Mesodermal cell (in vitro differentiated cells): ENCODE data around the gene LYPLAL1.
"Not testable (repeated sequence)": the region's sequence is repeated elsewhere in the genome, so short reads cannot be mapped to it uniquely, and the experiment has no call there.

ENCODE experiments used
- H3K27ac ChIP-seq: 2 replicates; pipeline ENCODE4 v1.7.0; 2013; ENCODE audit warnings: mild to moderate bottlenecking, low read depth, low read length, moderate library complexity; ENCODE audit not compliant: severe bottlenecking
- H3K36me3 ChIP-seq: 2 replicates; pipeline ENCODE4 v1.7.1; 2013; ENCODE audit warnings: mild to moderate bottlenecking, low read length, moderate library complexity; ENCODE audit not compliant: control insufficient read depth, insufficient read depth
- H3K4me1 ChIP-seq: one replicate; pipeline ENCODE4 v1.7.1; 2013; ENCODE audit warnings: mild to moderate bottlenecking, low read length; ENCODE audit not compliant: insufficient read depth, control insufficient read depth, poor library complexity, severe bottlenecking
- H3K4me3 ChIP-seq: 2 replicates; pipeline ENCODE4 v1.7.0; 2013; ENCODE audit warnings: low read length, control low read depth, mild to moderate bottlenecking; ENCODE audit not compliant: insufficient read depth, poor library complexity, severe bottlenecking; ENCODE audit errors: extremely low read depth
- H3K9me3 ChIP-seq: 2 replicates; pipeline ENCODE4 v1.7.1; 2013; ENCODE audit warnings: mild to moderate bottlenecking, low read length, moderate library complexity; ENCODE audit not compliant: control insufficient read depth
- WGBS, 2 experiments: methylation state at CpG; one replicate each; pipeline ENCODE4 v1.1.5; 2013; ENCODE audit warnings: missing lambda C conversion rate in 2 of 2; ENCODE audit not compliant: insufficient coverage in 2 of 2; 5-methylcytosine and 5-hydroxymethylcytosine counted together

Gene LYPLAL1

DNA sequence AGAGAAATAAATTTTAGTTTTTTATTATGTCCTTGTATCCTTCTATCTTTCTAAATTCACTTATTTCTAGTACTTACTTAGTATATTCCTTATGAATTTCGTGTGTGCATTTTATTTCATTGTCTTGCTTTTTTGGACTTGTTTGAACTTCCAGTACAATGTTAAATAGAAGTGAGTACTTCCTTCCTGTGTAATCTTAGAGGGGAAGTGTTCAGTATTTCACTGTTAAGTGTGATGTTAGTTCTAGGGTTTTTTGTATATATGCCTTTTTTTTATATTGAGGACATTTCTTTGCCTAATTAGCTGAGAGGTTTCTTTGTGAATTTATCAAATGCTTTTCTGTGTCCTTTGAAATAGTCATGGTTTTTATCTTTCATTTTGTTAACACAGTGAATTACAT, 10.7 kb downstream of the LYPLAL1 start:
- WGBS, 2 experiments: no CpG with 5 or more reads among the region's 1 CpG
- Histone ChIP-seq H3K36me3 (peaks cover 14% of the 10 kb centered on the region), H3K4me3 (no peak overlapping the region), H3K9me3 (no peaks in the 10 kb centered on the region), H3K27ac (no peak overlapping the region), H3K4me1 (peaks cover 4% of the 10 kb centered on the region)

DNA sequence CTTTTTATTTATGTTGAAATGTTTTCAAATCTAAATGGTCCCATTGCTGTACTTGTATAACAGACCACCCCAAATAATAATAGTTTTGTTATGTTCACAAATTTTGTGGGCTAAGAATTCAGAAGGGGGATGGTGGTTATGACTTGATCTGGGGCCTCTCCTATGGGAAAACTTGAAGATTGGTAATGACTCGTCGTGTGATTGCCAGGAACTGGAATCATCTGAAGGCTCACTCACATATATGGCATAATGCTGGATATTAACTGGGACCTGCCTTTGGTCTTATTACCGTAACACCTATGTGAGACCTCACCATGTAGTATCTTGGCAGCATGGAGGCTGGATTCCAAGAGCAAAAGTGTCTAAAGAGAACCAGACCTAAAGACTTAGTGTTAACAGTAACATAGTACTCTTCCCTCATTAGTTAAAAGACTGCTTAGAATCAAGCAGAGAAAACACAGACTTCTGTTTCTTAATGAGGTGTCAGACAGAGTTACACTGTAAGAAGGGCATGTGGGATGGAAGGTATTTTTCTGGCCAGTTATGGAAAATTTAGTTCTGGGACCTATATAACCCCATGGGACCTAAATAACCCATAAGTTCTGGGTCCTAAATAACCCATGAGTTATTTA, 11.9 kb downstream of the LYPLAL1 start:
- WGBS, 2 experiments: 100% methylated on average over 2 to 3 of the region's 3 CpGs
- Histone ChIP-seq H3K27ac (no peak overlapping the region), H3K4me1 (peaks cover 8% of the 10 kb centered on the region), H3K4me3 (no peak overlapping the region), H3K9me3 (no peaks in the 10 kb centered on the region), H3K36me3 (peaks cover 6% of the 10 kb centered on the region)

DNA sequence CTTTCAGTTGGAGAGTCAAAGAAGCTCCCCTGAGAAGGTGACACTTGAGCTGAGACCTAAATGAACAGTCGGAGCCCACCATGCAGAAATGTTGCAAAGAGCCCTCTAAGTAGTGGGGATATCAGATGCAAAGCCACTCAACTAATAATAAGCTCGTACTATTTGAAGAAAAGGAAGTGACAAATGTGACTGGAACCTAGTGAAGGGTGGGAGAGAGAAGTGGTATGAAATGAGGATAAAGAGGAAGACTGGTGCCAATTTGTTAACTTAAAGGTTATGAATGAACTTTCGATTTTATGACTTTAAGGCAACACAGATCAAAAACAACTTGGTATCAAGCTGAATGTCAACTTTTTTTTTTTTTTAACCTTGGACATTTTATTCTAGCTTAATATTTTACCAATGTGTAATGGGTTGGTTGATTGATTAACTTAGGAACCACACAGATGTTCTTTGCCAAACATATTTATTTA, 14.7 kb downstream of the LYPLAL1 start:
- Histone ChIP-seq H3K9me3 (no peaks in the 10 kb centered on the region), H3K4me1 (peaks cover 8% of the 10 kb centered on the region), H3K36me3 (no peaks in the 10 kb centered on the region), H3K4me3 (no peak overlapping the region), H3K27ac (no peak overlapping the region)
- 100% methylated on average over 1 of the region's 3 CpGs; no CpG with 5 or more reads in 1 of the 2 experiments for WGBS, 2 experiments

DNA sequence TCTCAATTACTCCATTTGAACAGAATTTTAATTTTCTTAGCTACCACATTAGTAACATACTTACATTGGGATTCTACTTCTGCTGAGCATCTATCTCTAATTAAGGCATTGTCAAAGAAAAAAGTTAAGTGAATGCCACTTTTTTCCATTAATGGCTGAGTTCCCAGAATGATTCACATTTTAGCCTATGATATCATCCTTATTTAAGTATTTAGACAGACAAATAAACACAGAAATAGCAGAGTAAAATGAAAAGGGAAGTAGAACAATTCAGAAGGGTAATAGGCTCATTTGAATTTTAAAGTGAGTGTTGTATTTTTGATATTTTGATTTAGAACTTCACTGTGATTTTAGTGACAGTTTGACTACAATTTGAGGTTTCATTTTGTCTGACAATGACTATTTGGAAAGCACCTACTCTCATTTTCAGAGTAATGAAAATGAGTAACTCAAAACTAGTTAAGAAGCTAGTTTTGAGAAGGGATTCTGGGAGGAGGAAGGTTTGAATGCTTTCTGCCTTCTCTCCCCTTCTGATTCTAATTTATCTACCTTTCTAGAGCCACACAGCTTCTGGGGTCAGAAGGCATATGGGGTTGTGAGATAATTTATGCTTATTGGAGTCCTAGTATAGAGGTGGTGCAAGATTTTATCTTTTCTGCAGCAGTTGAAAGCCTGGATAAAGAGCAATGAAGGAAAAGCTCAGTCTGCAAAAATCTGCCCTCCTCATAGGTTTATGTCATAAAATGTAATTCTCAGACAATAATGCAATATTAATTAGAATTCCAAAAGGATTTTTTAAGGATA, 15.5 kb downstream of the LYPLAL1 start:
- peaks cover 8% of the 10 kb centered on the region for H3K4me1 ChIP-seq
- no peaks in the 10 kb centered on the region for H3K9me3 ChIP-seq
- H3K27ac ChIP-seq: no peak overlapping the region
- H3K4me3 ChIP-seq: no peak overlapping the region
- no peaks in the 10 kb centered on the region for H3K36me3 ChIP-seq

DNA sequence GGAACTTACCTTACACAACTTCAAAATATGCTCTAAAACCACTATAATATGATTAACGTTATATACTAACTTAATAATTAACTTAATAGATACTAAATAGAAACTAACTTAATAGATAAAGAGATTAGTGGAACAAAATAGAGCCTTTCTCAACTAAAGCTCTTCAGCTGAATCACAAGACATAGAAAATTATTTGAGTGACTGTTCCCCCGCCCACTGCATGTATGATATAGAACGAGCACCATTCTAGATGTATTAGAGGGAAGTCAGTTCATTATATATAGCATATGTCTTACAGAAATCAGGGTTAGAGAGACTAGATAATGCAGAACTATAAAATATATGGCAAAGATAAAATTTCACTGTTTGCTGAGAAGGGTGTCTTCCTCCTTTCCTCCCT, 16.3 kb downstream of the LYPLAL1 start:
- Histone ChIP-seq H3K9me3 (no peaks in the 10 kb centered on the region), H3K36me3 (no peaks in the 10 kb centered on the region), H3K27ac (no peak overlapping the region), H3K4me1 (peaks cover 8% of the 10 kb centered on the region), H3K4me3 (no peak overlapping the region)
- WGBS, 2 experiments: no CpG with 5 or more reads among the region's 3 CpGs

DNA sequence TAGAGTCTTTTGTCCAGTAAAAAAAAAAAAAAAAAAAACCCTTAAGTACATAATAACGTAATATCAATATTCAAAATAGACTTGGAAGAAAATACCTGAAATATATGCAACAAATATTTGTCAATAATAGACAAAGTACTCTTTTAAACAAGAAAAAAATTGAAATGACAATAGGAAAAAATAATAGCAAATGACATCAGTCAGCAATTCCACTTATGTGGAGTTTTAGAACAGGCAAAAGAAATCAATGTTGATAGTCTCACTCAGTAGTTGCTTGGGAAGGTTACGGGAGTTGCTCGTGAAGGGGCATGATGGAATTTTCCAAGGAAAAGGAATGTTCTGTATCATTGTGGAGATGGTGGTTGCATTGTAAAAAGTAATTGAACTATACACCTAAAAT, 16.9 kb downstream of the LYPLAL1 start:
- Histone ChIP-seq H3K36me3 (no peaks in the 10 kb centered on the region), H3K4me3 (no peak overlapping the region), H3K4me1 (peaks cover 8% of the 10 kb centered on the region), H3K27ac (no peak overlapping the region), H3K9me3 (no peaks in the 10 kb centered on the region)
- WGBS, 2 experiments: 83 to 100% methylated on average over 1 to 2 of the region's 3 CpGs

DNA sequence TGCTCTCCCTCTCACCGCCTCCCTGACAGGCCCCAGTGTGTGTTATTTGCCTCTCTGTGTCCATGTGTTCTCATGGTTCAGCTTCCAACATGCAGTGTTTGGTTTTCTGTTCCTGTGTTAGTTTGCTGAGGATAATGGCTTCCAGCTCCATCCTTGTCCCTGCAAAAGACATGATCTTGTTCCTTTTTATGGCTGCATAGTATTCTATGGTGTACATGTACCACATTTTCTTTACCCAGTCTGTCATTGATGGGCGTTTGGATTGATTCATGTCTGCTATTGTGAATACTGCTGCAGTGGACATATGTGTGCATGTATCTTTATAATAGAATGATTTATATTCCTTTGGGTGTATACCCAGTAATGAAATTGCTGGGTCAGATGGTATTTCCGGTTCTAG, 22.2 kb downstream of the LYPLAL1 start:
- H3K4me3 ChIP-seq, H3K9me3 ChIP-seq, H3K27ac ChIP-seq, H3K4me1 ChIP-seq: not testable (repeated sequence)
- 83 to 100% methylated on average over 1 of the region's 3 CpGs for WGBS, 2 experiments
- H3K36me3 ChIP-seq: peaks cover 11% of the 10 kb centered on the region

DNA sequence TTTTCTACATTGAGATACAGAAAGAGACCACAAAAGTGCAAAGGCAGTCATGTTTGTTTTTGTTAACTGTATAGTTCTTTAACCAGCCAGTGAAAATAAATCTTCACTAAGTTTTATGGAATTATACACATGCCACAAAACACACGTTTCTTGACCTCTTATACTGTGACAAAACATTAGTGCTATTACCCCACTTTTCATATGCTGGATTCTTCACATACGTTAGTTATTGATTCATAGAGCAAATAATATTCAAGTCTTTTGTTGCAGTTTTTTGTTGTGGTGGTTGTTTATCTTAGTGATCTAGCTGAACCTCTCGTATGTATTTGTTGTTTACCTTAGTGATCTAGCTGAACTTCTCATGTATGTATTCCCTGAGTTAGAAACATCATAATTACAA, 28.0 kb downstream of the LYPLAL1 start:
- peaks cover 5% of the 10 kb centered on the region for H3K4me1 ChIP-seq
- no peaks in the 10 kb centered on the region for H3K9me3 ChIP-seq
- no CpG with 5 or more reads among the region's 3 CpGs for WGBS, 2 experiments
- H3K36me3 ChIP-seq: peaks cover 4% of the 10 kb centered on the region
- H3K4me3 ChIP-seq: no peak overlapping the region
- no peak overlapping the region for H3K27ac ChIP-seq

DNA sequence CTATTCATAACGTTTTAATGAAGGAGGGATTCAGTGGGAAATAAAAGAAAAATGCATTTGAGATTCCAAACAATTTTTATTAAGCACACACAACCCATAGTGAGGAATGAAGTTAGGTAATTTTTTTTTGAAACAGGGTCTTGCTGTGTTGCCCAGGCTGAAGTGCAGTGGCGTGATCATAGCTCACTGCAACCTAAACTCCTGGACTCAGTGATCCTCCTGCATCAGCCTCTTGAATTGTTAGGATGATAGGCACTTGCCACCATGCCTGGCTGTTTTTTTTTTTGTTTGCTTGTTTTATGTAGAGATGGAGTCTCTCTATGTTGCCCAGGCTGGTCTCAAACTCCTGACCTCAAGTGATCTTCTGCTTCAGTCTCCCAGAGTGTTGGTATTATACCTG, 28.9 kb downstream of the LYPLAL1 start:
- Histone ChIP-seq H3K4me1 (peaks cover 5% of the 10 kb centered on the region), H3K9me3 (no peaks in the 10 kb centered on the region), H3K4me3 (no peak overlapping the region), H3K27ac (no peak overlapping the region), H3K36me3 (peaks cover 3% of the 10 kb centered on the region)
- WGBS, 2 experiments: 100% methylated on average over 1 of the region's 2 CpGs; no CpG with 5 or more reads in 1 of the 2 experiments

DNA sequence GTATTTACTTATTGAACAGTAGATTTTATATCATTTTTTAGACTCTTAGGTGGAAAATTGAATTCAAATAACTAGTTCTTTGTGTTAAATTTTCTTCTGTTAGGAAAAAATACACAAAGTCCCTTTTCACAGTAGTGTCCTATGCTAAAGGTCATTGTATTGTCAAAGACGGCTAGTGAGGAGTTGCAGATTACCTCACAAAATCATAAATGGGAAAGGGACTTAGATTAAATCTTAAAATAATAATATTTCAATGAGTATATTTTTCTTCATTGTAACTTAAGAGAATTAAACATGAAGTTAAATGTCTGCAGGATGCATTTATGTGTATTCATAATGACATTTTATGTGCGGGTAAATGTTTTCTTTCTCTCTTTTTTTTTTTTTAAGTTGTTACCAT, 32.7 kb downstream of the LYPLAL1 start:
- Histone ChIP-seq H3K4me1 (peaks cover 5% of the 10 kb centered on the region), H3K27ac (no peak overlapping the region), H3K4me3 (no peak overlapping the region), H3K36me3 (no peaks in the 10 kb centered on the region), H3K9me3 (no peaks in the 10 kb centered on the region)
- WGBS, 2 experiments: no CpG with 5 or more reads among the region's 2 CpGs

DNA sequence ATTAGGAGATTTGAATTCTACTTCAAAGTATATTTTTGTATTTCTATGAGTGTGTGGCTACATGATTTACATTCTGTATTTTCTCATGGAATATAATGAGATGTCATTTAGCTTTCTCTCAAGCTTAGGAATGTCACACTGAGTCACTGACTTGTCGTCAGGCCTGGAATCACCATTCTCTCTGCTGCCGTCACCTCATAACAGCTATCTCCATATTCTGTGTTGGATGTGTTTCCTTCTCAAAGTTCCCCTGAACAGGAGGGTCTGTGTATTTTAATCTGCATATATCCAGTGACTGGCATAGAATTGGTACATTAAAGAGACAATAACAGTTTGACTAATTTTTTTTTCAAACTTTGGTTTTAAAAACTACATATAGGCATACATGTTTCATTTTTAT, 35.9 kb downstream of the LYPLAL1 start:
- Histone ChIP-seq H3K4me3 (no peak overlapping the region), H3K27ac (no peak overlapping the region)
- WGBS, 2 experiments: no CpG with 5 or more reads among the region's 2 CpGs

More for the DNA sequence above, 35.9 kb downstream of the LYPLAL1 start:
- H3K4me1 ChIP-seq: no peaks in the 10 kb centered on the region
- no peaks in the 10 kb centered on the region for H3K36me3 ChIP-seq
- no peaks in the 10 kb centered on the region for H3K9me3 ChIP-seq
